A549 (cell line): ENCODE measurements around the gene PCDHA13. TPM values are rescaled to one million over a fixed set of nuclear protein-coding genes. Genes with fewer than 3 reads are reported as not detected.
"Not testable (repeated sequence)": the region's sequence is repeated elsewhere in the genome, so short reads cannot be mapped to it uniquely, and the experiment has no call there.

Experiments
- ATAC-seq, 2 experiments: fragments of 200-7000 bp in 1 of 2; fragments of >200 bp in 1 of 2; cut with Nextera tagmentation in 1 of 2; cut with Tn5 transposase in 1 of 2; 3 replicates each; pipeline versions ENCODE4 v1.8.0 to v1.9.1; 2018 to 2020; ENCODE audit warnings: mild to moderate bottlenecking in 1 of 2, moderate library complexity in 1 of 2
- CTCF ChIA-PET: fragments of 300-600 bp; sonication (Branson Sonifier 250); formaldehyde crosslinking; extraction: SDS; loops from one replicate; lab custom pipeline; 2021; ENCODE audit warnings: antibody characterized with exemption, inconsistent platforms; lab: Yijun Ruan, JAX
- POLR2A ChIA-PET: fragments of 350-600 bp; formaldehyde crosslinking; extraction: SDS; loops from one replicate; lab custom pipeline; 2021; ENCODE audit warnings: antibody characterized with exemption, inconsistent platforms; lab: Yijun Ruan, JAX
- DNase-seq, 2 experiments: peaks; one replicate each; pipeline versions ENCODE4 v3.0.0 to v3.0.0-alpha.2; 2011 to 2016; ENCODE audit warnings: low read depth in 1 of 2, low spot score in 1 of 2
- FAIRE-seq: peaks from 2 replicates; lab custom pipeline; 2011; peaks lifted over from hg19 to GRCh38; lab: Jason Lieb, UNC
- H3K27ac ChIP-seq, 2 experiments: fragments of >200 bp; sonication (Bioruptor Twin); formaldehyde crosslinking; 3 replicates each; pipeline ENCODE4 v1.5.1; 2016 to 2017
- H3K4me1 ChIP-seq: fragments of >200 bp; sonication (Bioruptor Twin); formaldehyde crosslinking; 3 replicates; pipeline ENCODE4 v1.6.1; 2016
- H3K4me2 ChIP-seq: fragments of >200 bp; sonication (Bioruptor Twin); formaldehyde crosslinking; 3 replicates; pipeline ENCODE4 v1.6.1; 2016
- H3K4me3 ChIP-seq: fragments of >200 bp; sonication (Bioruptor Twin); formaldehyde crosslinking; 3 replicates; pipeline ENCODE4 v1.5.1; 2016
- H3K9me3 ChIP-seq: fragments of >200 bp; sonication (Bioruptor Twin); formaldehyde crosslinking; 3 replicates; pipeline ENCODE4 v1.6.1; 2016
- EP300 ChIP-seq, 2 experiments: fragments of >200 bp; sonication (Bioruptor Twin); formaldehyde crosslinking; IDR thresholded peaks; 2 replicates in 1 of 2; 3 replicates in 1 of 2; pipeline ENCODE4 v1.6.1; 2016 to 2017
- FOXS1 ChIP-seq: fragments of 250-450 bp; sonication (Bioruptor Pico); IDR thresholded peaks from 2 replicates; pipeline ENCODE4 v1.5.0; 2020; ENCODE audit warnings: mild to moderate bottlenecking, moderate library complexity
- GATA3 ChIP-seq: IDR thresholded peaks from 2 replicates; pipeline ENCODE4 v1.6.1; 2012; ENCODE audit warnings: borderline replicate concordance
- JUN ChIP-seq, 2 experiments: fragments of >200 bp; sonication (Bioruptor Twin); formaldehyde crosslinking; IDR thresholded peaks; 2 replicates in 1 of 2; 3 replicates in 1 of 2; pipeline ENCODE4 v1.6.1; 2016 to 2017
- JUNB ChIP-seq: fragments of >200 bp; sonication (Bioruptor Twin); formaldehyde crosslinking; IDR thresholded peaks from 2 replicates; pipeline ENCODE4 v1.6.1; 2016
- NFE2L2 ChIP-seq: fragments of 150-350 bp; conservative IDR thresholded peaks from 2 replicates; pipeline ENCODE4 v1.6.1; 2014; ENCODE audit warnings: low read length
- POLR2AphosphoS2 ChIP-seq: conservative IDR thresholded peaks from 2 replicates; pipeline ENCODE4 v1.6.1; 2012; ENCODE audit warnings: low read length, improper control_type of control experiment, inconsistent platforms
- RAD21 ChIP-seq, 2 experiments: fragments of >200 bp in 1 of 2; sonication (Bioruptor Twin) in 1 of 2; formaldehyde crosslinking in 1 of 2; IDR thresholded peaks in 1 of 2; conservative IDR thresholded peaks in 1 of 2; 2 replicates in 1 of 2; 3 replicates in 1 of 2; pipeline ENCODE4 v1.6.1; 2012 to 2018; ENCODE audit warnings: inconsistent platforms in 1 of 2
- RNF2 ChIP-seq: fragments of 200-600 bp; sonication (generic); IDR thresholded peaks from 2 replicates; pipeline ENCODE4 v1.6.1; 2016; ENCODE audit warnings: low read depth, mild to moderate bottlenecking, antibody characterized with exemption, moderate library complexity, borderline replicate concordance
- TFCP2L1 ChIP-seq: fragments of 250-450 bp; sonication (Bioruptor Pico); IDR thresholded peaks from 2 replicates; pipeline ENCODE4 v1.5.0; 2021; ENCODE audit warnings: mild to moderate bottlenecking
- ZC3H11A ChIP-seq: fragments of 450-650 bp; IDR thresholded peaks from 2 replicates; pipeline ENCODE4 v1.6.1; 2014; ENCODE audit warnings: antibody characterized with exemption, mild to moderate bottlenecking
- ZSCAN20 ChIP-seq: fragments of 250-450 bp; sonication (Bioruptor Pico); IDR thresholded peaks from 2 replicates; pipeline ENCODE4 v1.8.0; 2022; ENCODE audit warnings: mild to moderate bottlenecking, moderate library complexity
- WGBS: methylation state at CpG from one replicate; pipeline ENCODE4 v1.1.6; 2017; ENCODE audit errors: missing lambda C conversion rate; 5-methylcytosine and 5-hydroxymethylcytosine counted together
- polyA minus RNA-seq: library from RNA; depleted of rRNA, polyadenylated mRNA; stranded (reverse); fragments of >200 nt; gene quantifications from 2 replicates; pipeline ENCODE4 v1.2.3, GENCODE V29; 2011; rRNA and poly(A)+ RNA removed
- polyA plus RNA-seq, 4 experiments: library from polyadenylated mRNA; depleted of rRNA in 3 of 4; stranded (reverse); fragments of >200 nt; fragmentation: RNase III in 1 of 4; extraction: RNeasy Plus Mini Kit Qiagen cat#74134 plus additional on column Dnase treatment in 1 of 4; gene quantifications; 2 replicates in 3 of 4; 3 replicates in 1 of 4; pipeline ENCODE4 v1.2.3, GENCODE V29; 2011 to 2017
- TF ChIP-seq, protein P1 (sequence below): fragments of 250-450 bp; sonication (Bioruptor Pico); IDR thresholded peaks from 2 replicates; pipeline ENCODE4 v1.5.0; 2021; ENCODE audit warnings: mild to moderate bottlenecking, moderate library complexity, borderline replicate concordance
- TF ChIP-seq, protein P2 (sequence below): fragments of >200 bp; sonication (Bioruptor Twin); formaldehyde crosslinking; IDR thresholded peaks from 2 replicates; pipeline ENCODE4 v1.6.1; 2016
- TF ChIP-seq, protein P3 (sequence below): fragments of 250-450 bp; sonication (Bioruptor Pico); IDR thresholded peaks from 2 replicates; pipeline ENCODE4 v1.5.0; 2020; ENCODE audit warnings: low read depth, mild to moderate bottlenecking, moderate library complexity
- TF ChIP-seq, protein P4 (sequence below): fragments of >200 bp; sonication (Bioruptor Twin); formaldehyde crosslinking; IDR thresholded peaks from 3 replicates; pipeline ENCODE4 v1.5.1; 2016

PCDHA13 gene, protein sequence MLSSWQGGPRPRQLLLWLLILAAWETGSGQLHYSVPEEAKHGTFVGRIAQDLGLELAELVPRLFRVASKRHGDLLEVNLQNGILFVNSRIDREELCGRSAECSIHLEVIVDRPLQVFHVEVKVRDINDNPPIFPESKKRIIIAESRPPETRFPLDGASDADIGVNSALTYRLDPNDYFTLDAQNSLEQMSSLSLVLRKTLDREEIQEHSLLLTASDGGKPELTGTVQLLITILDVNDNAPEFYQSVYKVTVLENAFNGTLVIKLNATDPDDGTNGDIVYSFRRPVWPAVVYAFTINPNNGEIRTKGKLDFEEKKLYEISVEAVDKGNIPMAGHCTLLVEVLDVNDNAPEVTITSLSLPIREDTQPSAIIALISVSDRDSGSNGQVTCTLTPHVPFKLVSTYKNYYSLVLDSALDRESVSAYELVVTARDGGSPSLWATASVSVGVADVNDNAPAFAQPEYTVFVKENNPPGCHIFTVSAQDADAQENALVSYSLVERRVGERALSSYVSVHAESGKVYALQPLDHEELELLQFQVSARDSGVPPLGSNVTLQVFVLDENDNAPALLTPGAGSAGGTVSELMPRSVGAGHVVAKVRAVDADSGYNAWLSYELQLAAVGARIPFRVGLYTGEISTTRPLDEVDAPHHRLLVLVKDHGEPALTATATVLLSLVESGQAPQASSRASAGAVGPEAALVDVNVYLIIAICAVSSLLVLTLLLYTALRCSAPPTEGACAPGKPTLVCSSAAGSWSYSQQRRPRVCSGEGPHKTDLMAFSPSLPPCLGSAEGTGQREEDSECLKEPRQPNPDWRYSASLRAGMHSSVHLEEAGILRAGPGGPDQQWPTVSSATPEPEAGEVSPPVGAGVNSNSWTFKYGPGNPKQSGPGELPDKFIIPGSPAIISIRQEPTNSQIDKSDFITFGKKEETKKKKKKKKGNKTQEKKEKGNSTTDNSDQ
- polyA plus RNA-seq (2011; rRNA removed) (0.09 and 0.14 TPM in 2 replicates), polyA plus RNA-seq (2017; fragmentation: RNase III; extraction: RNeasy Plus Mini Kit Qiagen cat#74134 plus additional on column Dnase treatment) (not detected in 3 replicates), polyA minus RNA-seq (1.6 and 2.3 TPM in 2 replicates)
- 0.01 TPM in 1 of 2 replicates, not detected in the other for polyA plus RNA-seq (2012; cell fraction: cytosol; rRNA removed)
- polyA plus RNA-seq (2012; cell fraction: nucleus; rRNA removed) = 0.07 and 0.20 TPM in 2 replicates

DNA sequence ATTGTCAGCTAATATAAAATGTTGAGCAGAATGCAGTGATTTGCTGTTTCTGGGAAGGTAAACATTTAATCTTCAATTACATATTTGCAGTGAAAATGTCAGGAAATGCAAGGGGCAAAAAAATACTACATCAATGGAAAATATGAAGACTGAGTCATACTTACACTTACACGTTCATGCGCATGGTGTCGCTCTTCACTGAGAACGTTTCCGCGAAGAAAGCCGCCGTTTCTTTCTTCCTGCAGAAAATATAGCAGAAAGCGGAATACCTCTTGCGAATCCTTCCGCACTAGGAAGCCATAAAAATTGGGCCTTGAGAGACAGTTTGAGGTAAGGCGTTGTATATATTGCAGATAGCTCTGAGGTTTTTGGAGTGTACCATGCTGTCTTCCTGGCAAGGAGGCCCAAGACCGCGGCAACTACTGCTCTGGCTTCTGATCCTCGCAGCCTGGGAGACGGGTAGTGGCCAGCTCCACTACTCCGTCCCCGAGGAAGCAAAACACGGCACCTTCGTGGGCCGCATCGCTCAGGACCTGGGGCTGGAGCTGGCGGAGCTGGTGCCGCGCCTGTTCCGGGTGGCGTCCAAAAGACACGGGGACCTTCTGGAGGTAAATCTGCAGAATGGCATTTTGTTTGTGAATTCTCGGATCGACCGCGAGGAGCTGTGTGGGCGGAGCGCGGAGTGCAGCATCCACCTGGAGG is at the start of gene PCDHA13:
PCDHA13 (plus strand) TSS at position 236 of the 702 bp plus-strand sequence; CDS start at position 381, 145 bp downstream.
- no peak for ATAC-seq
- DNase-seq = no peak
- H3K9me3 ChIP-seq = peaks cover 4% of the 10 kb centered on the region; the same call in 2 of the 3 replicates
- POLR2A ChIA-PET = no interaction called here
- FAIRE-seq = no peak
- no peaks in the 10 kb centered on the region for H3K4me1 ChIP-seq
- no peak within 1 kb of the TSS for H3K4me3 ChIP-seq
- WGBS = 73% methylated on average over 33 of the region's 35 CpGs
- TF ChIP-seq ZC3H11A (no peak), ZSCAN20 (CRISPR knock-in tag) (no peak), RAD21 (conservative IDR thresholded peaks at IDR 0.05 in 1 of 2, IDR thresholded peaks at IDR 0.05 in 1 of 2) (no peak), RNF2 (no peak), GATA3 (no peak), TFCP2L1 (CRISPR knock-in tag) (no peak), EP300 (IDR thresholded peaks at IDR 0.05) (no peak), NFE2L2 (no peak), POLR2AphosphoS2 (no peak), JUN (IDR thresholded peaks at IDR 0.05) (no peak), JUNB (no peak)
- TF ChIP-seq, protein P1, sequence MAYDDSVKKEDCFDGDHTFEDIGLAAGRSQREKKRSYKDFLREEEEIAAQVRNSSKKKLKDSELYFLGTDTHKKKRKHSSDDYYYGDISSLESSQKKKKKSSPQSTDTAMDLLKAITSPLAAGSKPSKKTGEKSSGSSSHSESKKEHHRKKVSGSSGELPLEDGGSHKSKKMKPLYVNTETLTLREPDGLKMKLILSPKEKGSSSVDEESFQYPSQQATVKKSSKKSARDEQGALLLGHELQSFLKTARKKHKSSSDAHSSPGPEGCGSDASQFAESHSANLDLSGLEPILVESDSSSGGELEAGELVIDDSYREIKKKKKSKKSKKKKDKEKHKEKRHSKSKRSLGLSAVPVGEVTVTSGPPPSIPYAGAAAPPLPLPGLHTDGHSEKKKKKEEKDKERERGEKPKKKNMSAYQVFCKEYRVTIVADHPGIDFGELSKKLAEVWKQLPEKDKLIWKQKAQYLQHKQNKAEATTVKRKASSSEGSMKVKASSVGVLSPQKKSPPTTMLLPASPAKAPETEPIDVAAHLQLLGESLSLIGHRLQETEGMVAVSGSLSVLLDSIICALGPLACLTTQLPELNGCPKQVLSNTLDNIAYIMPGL (CRISPR knock-in tag) = no peak
- TF ChIP-seq, protein P2, sequence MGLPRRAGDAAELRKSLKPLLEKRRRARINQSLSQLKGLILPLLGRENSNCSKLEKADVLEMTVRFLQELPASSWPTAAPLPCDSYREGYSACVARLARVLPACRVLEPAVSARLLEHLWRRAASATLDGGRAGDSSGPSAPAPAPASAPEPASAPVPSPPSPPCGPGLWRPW = no peak
- TF ChIP-seq, protein P3, sequence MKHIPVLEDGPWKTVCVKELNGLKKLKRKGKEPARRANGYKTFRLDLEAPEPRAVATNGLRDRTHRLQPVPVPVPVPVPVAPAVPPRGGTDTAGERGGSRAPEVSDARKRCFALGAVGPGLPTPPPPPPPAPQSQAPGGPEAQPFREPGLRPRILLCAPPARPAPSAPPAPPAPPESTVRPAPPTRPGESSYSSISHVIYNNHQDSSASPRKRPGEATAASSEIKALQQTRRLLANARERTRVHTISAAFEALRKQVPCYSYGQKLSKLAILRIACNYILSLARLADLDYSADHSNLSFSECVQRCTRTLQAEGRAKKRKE (CRISPR knock-in tag) = no peak
- TF ChIP-seq, protein P4, sequence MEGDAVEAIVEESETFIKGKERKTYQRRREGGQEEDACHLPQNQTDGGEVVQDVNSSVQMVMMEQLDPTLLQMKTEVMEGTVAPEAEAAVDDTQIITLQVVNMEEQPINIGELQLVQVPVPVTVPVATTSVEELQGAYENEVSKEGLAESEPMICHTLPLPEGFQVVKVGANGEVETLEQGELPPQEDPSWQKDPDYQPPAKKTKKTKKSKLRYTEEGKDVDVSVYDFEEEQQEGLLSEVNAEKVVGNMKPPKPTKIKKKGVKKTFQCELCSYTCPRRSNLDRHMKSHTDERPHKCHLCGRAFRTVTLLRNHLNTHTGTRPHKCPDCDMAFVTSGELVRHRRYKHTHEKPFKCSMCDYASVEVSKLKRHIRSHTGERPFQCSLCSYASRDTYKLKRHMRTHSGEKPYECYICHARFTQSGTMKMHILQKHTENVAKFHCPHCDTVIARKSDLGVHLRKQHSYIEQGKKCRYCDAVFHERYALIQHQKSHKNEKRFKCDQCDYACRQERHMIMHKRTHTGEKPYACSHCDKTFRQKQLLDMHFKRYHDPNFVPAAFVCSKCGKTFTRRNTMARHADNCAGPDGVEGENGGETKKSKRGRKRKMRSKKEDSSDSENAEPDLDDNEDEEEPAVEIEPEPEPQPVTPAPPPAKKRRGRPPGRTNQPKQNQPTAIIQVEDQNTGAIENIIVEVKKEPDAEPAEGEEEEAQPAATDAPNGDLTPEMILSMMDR = no peak
- TF ChIP-seq, all 56 proteins: peak for 0
- no peak within 1 kb of the TSS for H3K4me2 ChIP-seq
- CTCF ChIA-PET = interaction anchor here (1.1 kb wide), 1 partner anchor 44 kb away, joined by 4 read pairs; the partner anchor contains the start of gene PCDHAC1
- no peak within 1 kb of the TSS for H3K27ac ChIP-seq

DNA sequence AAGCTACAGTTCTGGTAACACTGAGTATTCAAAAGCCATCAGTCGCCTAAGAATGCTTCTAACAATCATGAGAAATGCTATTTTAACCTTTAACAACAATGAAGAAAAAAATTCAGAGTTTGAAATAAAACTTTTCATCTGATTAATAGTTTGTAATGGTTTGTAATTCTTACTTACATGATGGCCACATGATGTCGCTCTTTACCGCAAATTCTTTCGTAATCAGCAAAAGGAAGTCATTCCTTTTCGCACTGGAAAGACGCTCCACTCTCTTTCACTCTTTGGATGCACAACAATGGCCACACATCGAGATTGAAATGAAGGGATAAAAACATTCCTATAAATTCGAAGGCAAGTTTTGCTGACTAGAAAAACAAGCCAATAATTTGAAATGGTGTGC is 47.9 kb upstream of the PCDHA13 start, which contains the start of gene PCDHA7:
PCDHA7 (plus strand) TSS at position 277 of the 400 bp plus-strand sequence; CDS start at position 392, 115 bp downstream.
- DNase-seq = peak in 1 of 2 experiments; percentile 33
- TF ChIP-seq, protein P4 = peak; percentile 23; the same call in 2 of the 3 replicates
- no peak for TF ChIP-seq JUN (IDR thresholded peaks at IDR 0.05)
- TF ChIP-seq FOXS1 (CRISPR knock-in tag) = no peak
- peak; percentile 23 to 43; a peak in 3 of 5 replicates for TF ChIP-seq RAD21 (conservative IDR thresholded peaks at IDR 0.05 in 1 of 2, IDR thresholded peaks at IDR 0.05 in 1 of 2)
- no peak within 1 kb of the TSS for H3K4me2 ChIP-seq
- H3K9me3 ChIP-seq = peaks cover 5% of the 10 kb centered on the region; the same call in 1 of the 3 replicates
- CTCF ChIA-PET = interaction anchor here (1.7 to 2.2 kb wide), 2 partner anchors 13 to 207 kb away, joined by 5 to 7 read pairs; partner anchors contain the start of gene PCDHA5
- 12% methylated on average over 8 of the region's 8 CpGs for WGBS
- ATAC-seq = no peak
- no peak within 1 kb of the TSS for H3K27ac ChIP-seq
- H3K4me1 ChIP-seq = no peaks in the 10 kb centered on the region
- FAIRE-seq = no peak
- POLR2A ChIA-PET = no interaction called here
- no peak within 1 kb of the TSS for H3K4me3 ChIP-seq

DNA sequence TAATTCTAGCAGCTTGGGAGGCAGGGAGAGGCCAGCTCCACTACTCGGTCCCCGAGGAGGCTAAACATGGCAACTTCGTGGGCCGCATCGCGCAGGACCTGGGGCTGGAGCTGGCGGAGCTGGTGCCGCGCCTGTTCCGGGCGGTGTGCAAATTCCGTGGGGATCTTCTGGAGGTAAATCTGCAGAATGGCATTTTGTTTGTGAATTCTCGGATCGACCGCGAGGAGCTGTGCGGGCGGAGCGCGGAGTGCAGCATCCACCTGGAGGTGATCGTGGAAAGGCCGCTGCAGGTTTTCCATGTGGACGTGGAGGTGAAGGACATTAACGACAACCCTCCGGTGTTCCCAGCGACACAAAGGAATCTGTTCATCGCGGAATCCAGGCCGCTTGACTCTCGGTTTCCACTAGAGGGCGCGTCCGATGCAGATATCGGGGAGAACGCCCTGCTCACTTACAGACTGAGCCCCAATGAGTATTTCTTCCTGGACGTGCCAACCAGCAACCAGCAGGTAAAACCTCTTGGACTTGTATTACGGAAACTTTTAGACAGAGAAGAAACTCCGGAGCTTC is 47.4 kb upstream of the PCDHA13 start:
- H3K4me1 ChIP-seq, H3K9me3 ChIP-seq, DNase-seq, H3K27ac ChIP-seq, H3K4me3 ChIP-seq, H3K4me2 ChIP-seq, POLR2A ChIA-PET: not testable (repeated sequence)
- 76% methylated on average over 27 of the region's 38 CpGs for WGBS
- ATAC-seq (peak in 1 of 2 experiments; percentile 47; a peak in 2 of 6 replicates), FAIRE-seq (peak; percentile 51)
- CTCF ChIA-PET = interaction anchor here (1.7 to 2.2 kb wide), 2 partner anchors 13 to 206 kb away, joined by 5 to 7 read pairs; partner anchors contain the start of gene PCDHA5
